Erythroblast (primary cell): Measurements from ENCODE around the gene DCPS.
A peak's percentile ranks its signal among the peaks of the same experiment; 100 is the strongest.

Experiments used
- GATA1 ChIP-seq: IDR thresholded peaks from 2 replicates; pipeline ENCODE4 v1.6.1; 2011; ENCODE audit warnings: low read depth, mild to moderate bottlenecking, control low read depth, low read length, moderate library complexity
- POLR2A ChIP-seq: IDR thresholded peaks from 2 replicates; pipeline ENCODE4 v1.6.1; 2011; ENCODE audit warnings: mild to moderate bottlenecking, low read length

- TF ChIP-seq POLR2A = peak; percentile 88
- no peak for TF ChIP-seq GATA1
These were observed 34.9 kb upstream of the DCPS start, which contains the start of the genes FOXRED1 and SRPRA for GRCh38 chr11:126268708-126269579.
